ENCODE measurements around the gene FAM168A. TPM values are rescaled to one million over a fixed set of nuclear protein-coding genes. Genes with fewer than 3 reads are reported as not detected.

The FAM168A gene
- total and polyA plus RNA-seq, 10 donors = 2.7 to 33.2 (median 22.7) TPM

DNA sequence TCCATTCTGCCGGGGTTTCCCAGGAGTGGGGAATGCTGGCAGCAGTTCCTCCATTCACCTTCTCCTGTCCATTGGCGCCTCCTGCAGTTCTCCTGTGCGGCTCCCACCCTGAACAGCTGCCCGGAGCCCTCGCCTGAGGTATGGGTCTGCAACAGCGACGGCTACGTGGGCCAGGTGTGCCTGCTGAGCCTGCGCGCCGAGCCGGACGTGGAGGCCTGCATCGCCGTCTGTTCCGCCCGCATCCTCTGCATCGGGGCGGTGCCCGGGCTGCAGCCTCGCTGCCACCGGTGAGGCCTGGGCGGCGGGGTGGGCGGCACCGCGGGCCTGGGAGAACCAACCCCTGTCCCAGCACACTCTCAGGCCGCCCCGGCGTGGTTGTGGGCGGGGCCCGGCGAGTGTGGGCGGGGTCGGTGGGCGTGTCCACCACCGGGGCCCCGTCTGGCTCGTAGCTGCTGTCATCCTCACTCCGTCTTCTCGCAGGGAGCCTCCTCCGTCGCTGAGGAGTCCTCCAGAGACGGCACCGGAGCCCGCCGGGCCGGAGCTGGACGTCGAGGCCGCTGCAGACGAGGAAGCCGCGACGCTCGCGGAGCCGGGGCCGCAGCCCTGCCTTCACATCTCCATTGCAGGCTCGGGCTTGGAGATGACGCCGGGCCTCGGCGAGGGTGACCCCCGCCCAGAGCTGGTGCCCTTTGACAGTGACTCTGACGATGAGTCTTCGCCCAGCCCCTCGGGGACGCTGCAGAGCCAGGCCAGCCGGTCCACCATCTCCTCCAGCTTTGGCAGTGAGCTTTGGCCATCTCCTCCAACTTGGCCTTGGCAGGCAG, 235.7 kb downstream of the FAM168A start:
- peaks cover 12 to 24% (median 16%) of the 10 kb centered on the region in 6 donors for H3K4me1 ChIP-seq
- DNase-seq = no peak
- TF ChIP-seq POLR2AphosphoS5 (IDR thresholded peaks at IDR 0.05) = no peak
- no peak for TF ChIP-seq POLR2A (IDR thresholded peaks at IDR 0.05)
- TF ChIP-seq, protein P1, sequence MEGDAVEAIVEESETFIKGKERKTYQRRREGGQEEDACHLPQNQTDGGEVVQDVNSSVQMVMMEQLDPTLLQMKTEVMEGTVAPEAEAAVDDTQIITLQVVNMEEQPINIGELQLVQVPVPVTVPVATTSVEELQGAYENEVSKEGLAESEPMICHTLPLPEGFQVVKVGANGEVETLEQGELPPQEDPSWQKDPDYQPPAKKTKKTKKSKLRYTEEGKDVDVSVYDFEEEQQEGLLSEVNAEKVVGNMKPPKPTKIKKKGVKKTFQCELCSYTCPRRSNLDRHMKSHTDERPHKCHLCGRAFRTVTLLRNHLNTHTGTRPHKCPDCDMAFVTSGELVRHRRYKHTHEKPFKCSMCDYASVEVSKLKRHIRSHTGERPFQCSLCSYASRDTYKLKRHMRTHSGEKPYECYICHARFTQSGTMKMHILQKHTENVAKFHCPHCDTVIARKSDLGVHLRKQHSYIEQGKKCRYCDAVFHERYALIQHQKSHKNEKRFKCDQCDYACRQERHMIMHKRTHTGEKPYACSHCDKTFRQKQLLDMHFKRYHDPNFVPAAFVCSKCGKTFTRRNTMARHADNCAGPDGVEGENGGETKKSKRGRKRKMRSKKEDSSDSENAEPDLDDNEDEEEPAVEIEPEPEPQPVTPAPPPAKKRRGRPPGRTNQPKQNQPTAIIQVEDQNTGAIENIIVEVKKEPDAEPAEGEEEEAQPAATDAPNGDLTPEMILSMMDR (IDR thresholded peaks at IDR 0.05 in 8 of 11, conservative IDR thresholded peaks at IDR 0.05 in 3 of 11) = no peak
- H3K27me3 ChIP-seq (replicated peaks in 1 of 7) = no peaks in the 10 kb centered on the region
- 85 to 95% (median 89%) methylated on average over 4 to 70 of the region's 70 CpGs for WGBS, 5 donors
- H3K4me3 ChIP-seq = no peak overlapping the region
- H3K27ac ChIP-seq = no peak overlapping the region
- intact Hi-C loops (cut with DNase I; ENCODE audit: low total_unique reads) = no loop called here
- peaks cover 0 to 89% (median 10%) of the 10 kb centered on the region in 6 donors for H3K36me3 ChIP-seq
- no peaks in the 10 kb centered on the region for H3K9me3 ChIP-seq

DNA sequence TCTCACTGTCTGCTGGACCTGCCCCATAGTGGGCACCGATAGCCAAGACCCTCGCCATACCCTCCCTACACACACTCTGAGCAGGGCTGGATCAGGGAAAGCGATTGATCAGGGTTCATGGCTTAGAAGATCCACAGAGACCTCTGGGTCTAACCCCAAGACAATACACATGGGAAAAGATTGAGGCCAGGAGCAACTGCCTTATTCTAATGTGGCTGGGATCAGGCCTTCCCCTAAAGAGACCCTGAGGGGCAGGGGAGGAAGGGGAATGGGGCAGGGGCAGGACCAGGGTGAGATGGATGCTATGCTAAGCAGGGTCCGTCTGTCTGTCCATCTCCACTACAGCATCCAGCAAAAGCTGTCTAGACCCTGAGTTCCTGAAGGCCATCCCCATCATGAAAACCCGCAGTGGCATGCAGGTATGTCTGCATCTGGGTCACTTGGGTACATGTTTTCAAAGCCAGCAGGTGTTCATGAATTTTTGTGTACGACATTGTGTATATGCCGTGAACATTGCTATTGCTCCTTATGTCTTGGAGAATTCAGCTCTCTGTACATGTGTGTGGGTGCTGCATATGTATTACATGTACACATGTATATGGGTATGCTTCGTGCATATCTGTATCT, 237.1 kb downstream of the FAM168A start:
- 90 to 96% (median 94%) methylated on average over 8 of the region's 8 CpGs for WGBS, 5 donors
- Histone ChIP-seq H3K27me3 (replicated peaks in 1 of 7) (no peaks in the 10 kb centered on the region), H3K4me1 (peaks cover 0 to 11% (median 3%) of the 10 kb centered on the region in 6 donors), H3K9me3 (no peaks in the 10 kb centered on the region), H3K4me3 (no peak overlapping the region), H3K36me3 (peaks cover 0 to 99% (median 10%) of the 10 kb centered on the region in 6 donors), H3K27ac (no peak overlapping the region)
- no peak for DNase-seq
- intact Hi-C loops (cut with DNase I; ENCODE audit: low total_unique reads) = no loop called here
- TF ChIP-seq, protein P1 (IDR thresholded peaks at IDR 0.05 in 8 of 11, conservative IDR thresholded peaks at IDR 0.05 in 3 of 11) = peak in 1 of 11 experiments; percentile 5
- no peak for TF ChIP-seq POLR2AphosphoS5 (IDR thresholded peaks at IDR 0.05)
- TF ChIP-seq POLR2A (IDR thresholded peaks at IDR 0.05) = no peak

DNA sequence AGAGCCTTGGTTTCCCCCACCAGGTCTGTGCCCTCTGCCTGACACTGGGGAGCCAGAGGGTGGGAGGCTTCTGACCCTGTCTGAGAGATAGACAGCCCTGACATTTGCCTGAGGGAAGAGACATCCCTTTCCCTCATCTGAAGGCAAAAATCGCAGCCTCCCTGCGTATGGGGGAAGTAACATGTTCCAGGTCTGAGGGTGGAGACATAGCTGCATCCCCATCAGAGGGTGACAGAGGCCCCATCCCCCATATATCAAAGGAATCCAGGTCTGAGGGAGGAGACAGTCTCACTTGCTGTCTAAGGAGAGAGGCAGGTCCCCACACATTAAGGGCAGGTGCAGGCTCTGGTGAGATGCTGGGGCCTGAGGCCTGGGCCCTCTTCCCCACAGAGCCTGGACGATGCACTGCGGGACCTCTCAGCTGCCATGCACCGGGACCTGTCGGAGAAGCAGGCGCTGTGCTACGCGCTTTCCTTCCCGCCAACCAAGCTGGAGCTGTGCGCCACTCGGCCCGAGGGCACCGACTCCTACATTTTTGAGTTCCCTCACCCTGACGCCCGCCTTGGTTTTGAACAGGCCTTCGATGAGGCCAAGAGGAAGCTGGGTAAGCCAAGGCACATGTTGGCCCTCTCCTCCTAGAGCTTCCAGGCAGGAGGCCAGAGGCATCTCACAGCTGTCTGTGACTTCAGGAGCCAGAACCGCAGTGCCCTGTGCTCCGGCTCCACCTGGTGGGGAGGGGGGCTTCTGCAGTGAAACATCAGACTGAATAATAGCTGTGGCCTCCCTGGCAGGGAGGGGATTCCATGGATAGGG, 237.8 kb downstream of the FAM168A start:
- Histone ChIP-seq H3K4me1 (peaks cover 0 to 3% (median 0%) of the 10 kb centered on the region in 6 donors), H3K27ac (no peak overlapping the region), H3K36me3 (peaks cover 0 to 99% (median 10%) of the 10 kb centered on the region in 6 donors), H3K27me3 (replicated peaks in 1 of 7) (no peaks in the 10 kb centered on the region), H3K9me3 (no peaks in the 10 kb centered on the region), H3K4me3 (no peak overlapping the region)
- intact Hi-C loops (cut with DNase I; ENCODE audit: low total_unique reads) = loop anchor here (10.0 kb wide), 1 partner anchor 305 kb away; no protein-coding TSS in a partner anchor
- no peak for DNase-seq
- WGBS, 5 donors = 86 to 94% (median 93%) methylated on average over 12 to 19 of the region's 19 CpGs
- TF ChIP-seq, protein P1 (IDR thresholded peaks at IDR 0.05 in 8 of 11, conservative IDR thresholded peaks at IDR 0.05 in 3 of 11) = peak in 3 of 11 experiments; percentile 16 to 47 (median 20)
- TF ChIP-seq POLR2AphosphoS5 (IDR thresholded peaks at IDR 0.05) (no peak), POLR2A (IDR thresholded peaks at IDR 0.05) (no peak)

Data from spleen (tissue), 11 donors.